Measurements from ENCODE around the gene C15orf39.
"Not testable (repeated sequence)": the region's sequence is repeated elsewhere in the genome, so short reads cannot be mapped to it uniquely, and the experiment has no call there.

The C15orf39 gene

GRCh38 chr15:75232252-75232813, 30.7 kb downstream of the C15orf39 start:
- no peak for DNase-seq

- DNase-seq: no peak
These were observed 31.3 kb downstream of the C15orf39 start for GRCh38 chr15:75232826-75233503.

- DNase-seq: no peak
These were observed 32.0 kb downstream of the C15orf39 start for GRCh38 chr15:75233504-75234190.

- DNase-seq: no peak
These were observed 32.6 kb downstream of the C15orf39 start for GRCh38 chr15:75234191-75234810.

- DNase-seq: no peak
These were observed 33.5 kb downstream of the C15orf39 start for GRCh38 chr15:75235051-75235673.

- no peak for DNase-seq
These were observed 34.4 kb downstream of the C15orf39 start for GRCh38 chr15:75235760-75236729.

GRCh38 chr15:75237316-75237982, 35.8 kb downstream of the C15orf39 start:
- no peak for DNase-seq

- no peak for DNase-seq
These were observed 36.5 kb downstream of the C15orf39 start for GRCh38 chr15:75238150-75238549.

- not testable (repeated sequence) for DNase-seq
These were observed 44.1 kb downstream of the C15orf39 start for GRCh38 chr15:75245741-75246140.

- DNase-seq: not testable (repeated sequence)
These were observed 47.3 kb downstream of the C15orf39 start for GRCh38 chr15:75248991-75249390.

- no peak for DNase-seq
These were observed 48.0 kb downstream of the C15orf39 start for GRCh38 chr15:75249726-75250125.

- DNase-seq: not testable (repeated sequence)
These were observed 49.7 kb downstream of the C15orf39 start for GRCh38 chr15:75251343-75251742.

GRCh38 chr15:75252285-75252684, 50.6 kb downstream of the C15orf39 start:
- DNase-seq: not testable (repeated sequence)

GRCh38 chr15:75258034-75258433, 56.4 kb downstream of the C15orf39 start, which contains the start of gene GOLGA6C:
TSS of gene GOLGA6C (plus strand) at chr15:75258334. CDS start at chr15:75258599, 265 bp downstream.
- DNase-seq: not testable (repeated sequence)

GRCh38 chr15:75258620-75259343, 57.1 kb downstream of the C15orf39 start:
- not testable (repeated sequence) for DNase-seq

- DNase-seq: not testable (repeated sequence)
These were observed 58.2 kb downstream of the C15orf39 start for GRCh38 chr15:75259873-75260272.

Measured in effector CD4-positive, alpha-beta T cell (primary cell).